GM13976 (cell line): ENCODE measurements around the gene PFKFB4.

Experiments used
- DNase-seq: peaks from one replicate; pipeline ENCODE4 v3.0.0; 2012; ENCODE audit warnings: low spot score
- CTCF ChIP-seq: IDR thresholded peaks from 2 replicates; pipeline ENCODE4 v1.5.1; 2012; ENCODE audit warnings: borderline replicate concordance, mild to moderate bottlenecking; ENCODE audit not compliant: insufficient read depth; ENCODE audit errors: extremely low read depth, missing control alignments, control extremely low read depth
- in situ Hi-C: fragments of 300-500 bp; cut with MboI; formaldehyde crosslinking; loops from one replicate; pipeline ENCODE4 v1.12.0; 2022; ENCODE audit warnings: low sequenced_read_pairs, mixed read lengths, inconsistent platforms; ENCODE audit not compliant: unreplicated experiment

Gene PFKFB4

GRCh38 chr3:48565591-48566400 is 9.2 kb upstream of the PFKFB4 start:
- in situ Hi-C loops = no loop called here
- TF ChIP-seq CTCF = no peak
- DNase-seq = no peak

- in situ Hi-C loops = no loop called here
- TF ChIP-seq CTCF = no peak
- DNase-seq = no peak
Observed at GRCh38 chr3:48565186-48565585, 8.6 kb upstream of the PFKFB4 start.

- no peak for DNase-seq
- no peak for TF ChIP-seq CTCF
- in situ Hi-C loops = no loop called here
Observed at GRCh38 chr3:48564667-48565066, 8.1 kb upstream of the PFKFB4 start.

- no peak for DNase-seq
- in situ Hi-C loops = no loop called here
- TF ChIP-seq CTCF = no peak
Observed at GRCh38 chr3:48564022-48564421, 7.4 kb upstream of the PFKFB4 start.

GRCh38 chr3:48563382-48563918 is 6.8 kb upstream of the PFKFB4 start, which contains the start of gene UCN2:
Gene UCN2, minus strand, starts transcription at chr3:48563781. Its CDS starts 657 bp downstream, at chr3:48563124.
- DNase-seq = no peak

More at GRCh38 chr3:48563382-48563918, 6.8 kb upstream of the PFKFB4 start, which contains the start of gene UCN2:
- in situ Hi-C loops = no loop called here
- TF ChIP-seq CTCF = no peak
